GM10266 (cell line): ENCODE measurements around the gene ST6GAL2.

Experiments used
- DNase-seq: peaks from one replicate; pipeline ENCODE4 v3.0.0; 2012; ENCODE audit errors: extremely low spot score
- CTCF ChIP-seq: IDR thresholded peaks from 2 replicates; pipeline ENCODE4 v1.5.1; 2012; ENCODE audit warnings: mild to moderate bottlenecking, low read depth; ENCODE audit not compliant: control insufficient read depth, insufficient read depth; ENCODE audit errors: missing control alignments

The ST6GAL2 gene

GRCh38 chr2:106827158-106827557, 58.8 kb downstream of the ST6GAL2 start:
- no peak for DNase-seq
- TF ChIP-seq CTCF, result no peak

GRCh38 chr2:106825161-106825560, 60.8 kb downstream of the ST6GAL2 start:
- no peak for DNase-seq

GRCh38 chr2:106816974-106817373, 69.0 kb downstream of the ST6GAL2 start:
- DNase-seq, result no peak
- no peak for TF ChIP-seq CTCF

More at GRCh38 chr2:106825161-106825560, 60.8 kb downstream of the ST6GAL2 start:
- TF ChIP-seq CTCF, result no peak

- no peak for TF ChIP-seq CTCF
- DNase-seq, result no peak
Measured at GRCh38 chr2:106812841-106813240, 73.1 kb downstream of the ST6GAL2 start.

- TF ChIP-seq CTCF, result no peak
- DNase-seq, result no peak
Measured at GRCh38 chr2:106812383-106812782, 73.6 kb downstream of the ST6GAL2 start.

GRCh38 chr2:106805716-106806115, 80.3 kb downstream of the ST6GAL2 start:
- DNase-seq, result no peak
- TF ChIP-seq CTCF, result no peak

- no peak for DNase-seq
- no peak for TF ChIP-seq CTCF
Measured at GRCh38 chr2:106804161-106804560, 81.8 kb downstream of the ST6GAL2 start.
